Measurements from ENCODE around the gene DNAAF9.

The DNAAF9 gene

DNA sequence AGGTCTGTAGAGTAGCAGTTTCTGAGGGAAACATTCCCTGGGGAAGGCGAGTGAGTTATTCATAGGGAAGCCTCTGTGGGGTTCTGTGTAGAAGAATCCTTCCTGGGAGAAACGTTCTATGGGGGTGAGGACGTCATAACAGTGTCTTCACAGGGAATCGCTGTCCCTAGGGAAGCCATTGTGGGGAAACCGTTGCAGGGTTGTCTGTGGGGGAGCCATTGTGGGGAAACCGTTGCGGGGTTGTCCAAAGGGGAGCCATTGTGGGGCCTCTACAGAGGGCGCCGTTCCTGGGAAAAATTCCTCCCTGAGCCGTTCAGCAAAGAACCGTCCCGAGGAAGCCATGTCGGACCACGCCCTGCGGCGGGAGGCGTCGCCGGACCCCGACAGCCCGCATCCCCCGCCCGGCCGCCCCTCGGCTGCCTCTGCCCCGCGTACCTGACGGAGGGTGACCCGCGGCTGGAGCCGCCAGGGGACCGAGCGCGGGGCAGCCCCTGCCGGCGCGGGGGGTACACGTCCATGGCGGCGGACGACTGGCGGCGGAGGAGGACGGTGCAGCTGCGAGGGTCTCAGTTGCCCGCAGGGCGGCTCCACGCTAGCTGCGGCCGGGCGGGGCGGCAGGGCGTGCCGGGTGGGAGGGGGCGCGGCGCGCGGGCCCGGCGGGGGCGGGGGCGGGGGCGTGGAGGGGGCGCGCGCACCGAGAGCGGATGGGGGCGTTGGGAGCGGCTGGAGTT is at the start of gene DNAAF9:
Gene DNAAF9, minus strand, starts transcription at position 630 of the 731 bp plus-strand sequence. Its CDS starts 112 bp downstream, at position 518.
- Histone ChIP-seq H3K4me2 (peak within 1 kb of the TSS; percentile 90 to 99 (median 95)), H3K27me3 (no peaks in the 10 kb centered on the region), H4K20me1 (peaks cover 0 to 42% (median 25%) of the 10 kb centered on the region in 11 experiments; a peak in 14 of 22 replicates), H3K4me1 (peaks cover 16 to 38% (median 27%) of the 10 kb centered on the region in 10 experiments), H3K4me3 (peak within 1 kb of the TSS; percentile 77 to 97 (median 93)), H3K27ac (peak within 1 kb of the TSS; percentile 82 to 94 (median 85)), H3K9ac (peak within 1 kb of the TSS; percentile 83 to 95 (median 88)), H3K36me3 (peaks cover 0 to 9% (median 0%) of the 10 kb centered on the region in 11 experiments; a peak in 3 of 22 replicates), H3K9me3 (replicated peaks in 1 of 11) (peaks cover 0 to 8% (median 0%) of the 10 kb centered on the region in 11 experiments; a peak in 3 of 22 replicates)
- TF ChIP-seq Cebpa-rat (IDR thresholded peaks at IDR 0.05) = no peak

DNA sequence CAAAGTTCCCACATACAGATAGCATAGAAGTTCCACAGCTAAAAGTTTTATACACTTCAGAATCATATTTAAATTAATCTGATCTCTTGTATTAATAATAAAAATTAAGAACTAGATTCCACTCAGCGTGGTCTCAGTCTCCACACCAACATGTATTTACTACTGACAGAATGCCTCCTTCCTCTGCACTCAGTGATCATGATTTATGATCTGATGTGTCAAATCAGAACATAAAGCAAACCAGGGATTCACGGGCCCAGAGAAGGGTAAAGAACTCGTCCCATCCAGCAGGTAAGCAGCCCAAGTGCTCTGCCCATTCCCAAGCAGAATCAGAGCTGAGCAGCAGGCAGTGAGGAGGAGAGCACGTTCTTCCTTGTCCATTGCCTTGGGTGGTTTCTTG is 49.2 kb upstream of the DNAAF9 start:
- Histone ChIP-seq H4K20me1 (no peaks in the 10 kb centered on the region), H3K4me1 (no peaks in the 10 kb centered on the region), H3K27me3 (no peaks in the 10 kb centered on the region), H3K4me3 (no peak overlapping the region), H3K36me3 (no peaks in the 10 kb centered on the region), H3K27ac (no peak overlapping the region), H3K4me2 (no peak overlapping the region), H3K9me3 (replicated peaks in 1 of 11) (no peaks in the 10 kb centered on the region), H3K9ac (no peak overlapping the region)
- TF ChIP-seq Cebpa-rat (IDR thresholded peaks at IDR 0.05) = no peak

GRCh38 chr20:3454831-3455230 is 47.4 kb upstream of the DNAAF9 start:
- H3K4me1 ChIP-seq = no peaks in the 10 kb centered on the region
- H3K9me3 ChIP-seq (replicated peaks in 1 of 11) = no peaks in the 10 kb centered on the region
- TF ChIP-seq Cebpa-rat (IDR thresholded peaks at IDR 0.05) = no peak
- no peak overlapping the region for H3K4me3 ChIP-seq
- no peak overlapping the region for H3K4me2 ChIP-seq
- H3K27me3 ChIP-seq = no peaks in the 10 kb centered on the region
- no peak overlapping the region for H3K9ac ChIP-seq
- no peaks in the 10 kb centered on the region for H4K20me1 ChIP-seq
- no peak overlapping the region for H3K27ac ChIP-seq
- H3K36me3 ChIP-seq = no peaks in the 10 kb centered on the region

DNA sequence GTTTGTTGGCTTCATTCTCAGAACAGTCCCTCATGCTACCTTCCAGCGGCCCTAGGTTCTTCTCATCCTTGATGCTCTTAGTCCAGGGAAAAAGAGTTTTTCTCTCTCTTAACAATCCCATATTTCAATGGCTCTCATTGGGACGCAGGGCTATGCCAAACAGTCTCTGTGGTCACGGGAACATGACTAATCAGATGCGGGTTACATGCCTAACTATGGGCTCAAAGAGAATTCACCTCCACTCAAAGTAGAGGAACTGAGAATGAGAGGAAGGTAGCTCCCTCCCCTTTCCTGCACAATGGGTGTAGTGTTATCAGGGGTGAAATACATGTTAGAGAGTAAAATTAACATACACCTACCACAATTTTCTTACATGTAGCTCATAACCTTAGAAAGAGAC is 45.2 kb upstream of the DNAAF9 start:
- Histone ChIP-seq H3K9me3 (replicated peaks in 1 of 11) (no peaks in the 10 kb centered on the region), H3K4me1 (peaks cover 0 to 3% (median 0%) of the 10 kb centered on the region in 10 experiments; a peak in 3 of 20 replicates), H3K27me3 (no peaks in the 10 kb centered on the region)

GRCh38 chr20:3452136-3452535 is 44.7 kb upstream of the DNAAF9 start:
- no peak overlapping the region for H3K27ac ChIP-seq
- H3K4me1 ChIP-seq = peaks cover 0 to 9% (median 0%) of the 10 kb centered on the region in 10 experiments; a peak in 3 of 20 replicates
- H3K27me3 ChIP-seq = no peaks in the 10 kb centered on the region
- H3K9ac ChIP-seq = no peak overlapping the region
- no peaks in the 10 kb centered on the region for H3K9me3 ChIP-seq (replicated peaks in 1 of 11)
- no peaks in the 10 kb centered on the region for H3K36me3 ChIP-seq
- H3K4me3 ChIP-seq = no peak overlapping the region
- no peaks in the 10 kb centered on the region for H4K20me1 ChIP-seq
- no peak for TF ChIP-seq Cebpa-rat (IDR thresholded peaks at IDR 0.05)
- no peak overlapping the region for H3K4me2 ChIP-seq

More for the DNA sequence above, 45.2 kb upstream of the DNAAF9 start:
- Histone ChIP-seq H3K27ac (no peak overlapping the region), H3K9ac (no peak overlapping the region), H3K36me3 (no peaks in the 10 kb centered on the region), H3K4me3 (no peak overlapping the region), H3K4me2 (no peak overlapping the region), H4K20me1 (no peaks in the 10 kb centered on the region)
- TF ChIP-seq Cebpa-rat (IDR thresholded peaks at IDR 0.05) = no peak

DNA sequence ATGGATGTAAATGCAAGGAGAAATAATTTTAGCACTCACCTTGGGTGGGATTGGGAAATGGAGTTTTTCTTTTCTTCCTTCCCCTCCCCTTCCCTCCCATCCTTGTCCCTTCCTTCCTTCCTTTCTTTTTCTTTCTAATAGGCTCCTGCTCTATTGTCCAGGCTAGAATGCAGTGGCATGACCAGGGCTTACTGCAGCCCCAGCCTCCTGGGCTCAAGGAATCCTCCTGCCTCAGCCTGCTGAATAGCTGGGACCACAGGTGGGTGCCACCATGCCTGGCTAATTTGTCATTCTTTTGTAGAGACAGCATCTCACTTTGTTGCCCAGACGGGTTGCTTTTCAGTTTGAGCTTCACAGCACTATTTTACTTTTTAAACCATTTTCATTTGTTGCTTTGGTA is 41.9 kb upstream of the DNAAF9 start:
- H3K9me3 ChIP-seq (replicated peaks in 1 of 11) = no peaks in the 10 kb centered on the region
- H3K4me1 ChIP-seq = peaks cover 0 to 10% (median 0%) of the 10 kb centered on the region in 10 experiments; a peak in 3 of 20 replicates
- H3K27me3 ChIP-seq = no peaks in the 10 kb centered on the region
- TF ChIP-seq Cebpa-rat (IDR thresholded peaks at IDR 0.05) = no peak
- H3K36me3 ChIP-seq = no peaks in the 10 kb centered on the region
- H3K9ac ChIP-seq = no peak overlapping the region
- no peaks in the 10 kb centered on the region for H4K20me1 ChIP-seq
- H3K27ac ChIP-seq = no peak overlapping the region
- no peak overlapping the region for H3K4me2 ChIP-seq
- no peak overlapping the region for H3K4me3 ChIP-seq

GRCh38 chr20:3447321-3447720 is 39.9 kb upstream of the DNAAF9 start:
- Histone ChIP-seq H4K20me1 (no peaks in the 10 kb centered on the region), H3K4me1 (peaks cover 0 to 10% (median 0%) of the 10 kb centered on the region in 10 experiments; a peak in 3 of 20 replicates)
- TF ChIP-seq Cebpa-rat (IDR thresholded peaks at IDR 0.05) = no peak

DNA sequence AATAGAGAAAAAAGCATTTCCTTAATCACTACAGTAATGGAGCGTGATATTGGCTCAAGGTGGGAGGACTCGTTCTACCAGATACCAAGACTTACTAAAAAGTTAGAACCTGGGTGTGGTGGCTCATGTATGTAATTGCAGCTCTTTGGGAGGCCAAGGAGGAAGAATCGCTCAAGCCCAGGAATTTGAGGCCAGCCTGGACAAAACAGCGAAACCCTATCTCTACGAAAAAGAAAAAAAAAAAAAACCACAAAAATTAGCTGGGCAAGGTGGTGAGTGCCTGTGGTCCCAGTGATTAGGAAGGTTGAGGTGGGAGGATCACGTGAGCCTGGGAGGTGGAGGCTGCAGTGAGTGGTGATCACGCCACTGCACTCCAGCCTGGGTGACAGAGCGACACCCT is 39.3 kb upstream of the DNAAF9 start:
- Histone ChIP-seq H3K36me3 (no peaks in the 10 kb centered on the region), H3K4me2 (no peak overlapping the region), H3K4me3 (no peak overlapping the region), H3K9ac (no peak overlapping the region), H3K27me3 (no peaks in the 10 kb centered on the region), H3K27ac (no peak overlapping the region), H3K4me1 (peaks cover 0 to 10% (median 0%) of the 10 kb centered on the region in 10 experiments; a peak in 3 of 20 replicates), H4K20me1 (no peaks in the 10 kb centered on the region), H3K9me3 (replicated peaks in 1 of 11) (peaks cover 0 to 4% (median 0%) of the 10 kb centered on the region in 11 experiments; a peak in 5 of 22 replicates)
- TF ChIP-seq Cebpa-rat (IDR thresholded peaks at IDR 0.05) = no peak

More at GRCh38 chr20:3447321-3447720, 39.9 kb upstream of the DNAAF9 start:
- Histone ChIP-seq H3K9ac (no peak overlapping the region), H3K9me3 (replicated peaks in 1 of 11) (no peaks in the 10 kb centered on the region), H3K27me3 (no peaks in the 10 kb centered on the region), H3K4me3 (no peak overlapping the region), H3K4me2 (peak overlapping the region in 2 of 11 experiments; percentile 12 to 44; a peak in 3 of 22 replicates), H3K27ac (no peak overlapping the region), H3K36me3 (no peaks in the 10 kb centered on the region)

DNA sequence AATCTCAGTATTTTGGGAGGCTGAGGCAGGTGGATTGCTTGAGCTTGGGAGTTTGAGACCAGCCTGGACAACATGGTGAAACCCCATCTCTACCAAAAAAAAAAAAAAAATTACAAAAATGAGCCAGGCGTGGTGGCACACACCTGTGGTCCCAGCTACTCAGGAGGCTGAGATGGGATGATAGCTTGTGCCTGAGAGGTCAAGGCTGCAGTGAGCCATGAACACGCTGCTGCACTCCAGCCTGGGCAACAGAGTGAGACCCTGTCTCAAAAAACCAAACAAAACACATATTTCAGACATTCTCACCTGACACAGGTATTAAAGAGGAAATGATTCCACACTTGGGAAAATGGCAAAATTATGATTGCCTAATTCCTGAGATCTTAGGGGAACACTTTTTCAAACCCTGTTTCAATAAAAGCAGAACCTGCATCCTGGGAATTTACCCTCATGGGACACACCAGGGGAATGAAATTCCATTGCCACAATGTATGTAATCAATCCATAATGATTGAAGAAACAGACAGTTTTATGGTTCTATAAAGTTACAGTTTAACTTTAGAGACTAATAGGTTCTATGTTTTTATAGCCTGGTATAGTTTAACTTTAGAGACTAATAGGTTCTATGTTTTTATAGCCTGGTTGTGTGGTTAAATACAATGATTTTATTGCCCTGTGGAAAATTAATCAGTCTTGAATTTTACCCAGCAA is 29.6 kb upstream of the DNAAF9 start:
- no peaks in the 10 kb centered on the region for H3K36me3 ChIP-seq
- H3K9ac ChIP-seq = no peak overlapping the region
- TF ChIP-seq Cebpa-rat (IDR thresholded peaks at IDR 0.05) = no peak
- no peak overlapping the region for H3K4me2 ChIP-seq
- H3K4me3 ChIP-seq = no peak overlapping the region
- no peak overlapping the region for H3K27ac ChIP-seq
- no peaks in the 10 kb centered on the region for H4K20me1 ChIP-seq
- no peaks in the 10 kb centered on the region for H3K27me3 ChIP-seq
- H3K4me1 ChIP-seq = peaks cover 0 to 17% (median 0%) of the 10 kb centered on the region in 10 experiments; a peak in 7 of 20 replicates
- H3K9me3 ChIP-seq (replicated peaks in 1 of 11) = peaks cover 0 to 11% (median 0%) of the 10 kb centered on the region in 11 experiments; a peak in 5 of 22 replicates
